ENCODE data around the gene EPHB1.

EPHB1 gene

DNA sequence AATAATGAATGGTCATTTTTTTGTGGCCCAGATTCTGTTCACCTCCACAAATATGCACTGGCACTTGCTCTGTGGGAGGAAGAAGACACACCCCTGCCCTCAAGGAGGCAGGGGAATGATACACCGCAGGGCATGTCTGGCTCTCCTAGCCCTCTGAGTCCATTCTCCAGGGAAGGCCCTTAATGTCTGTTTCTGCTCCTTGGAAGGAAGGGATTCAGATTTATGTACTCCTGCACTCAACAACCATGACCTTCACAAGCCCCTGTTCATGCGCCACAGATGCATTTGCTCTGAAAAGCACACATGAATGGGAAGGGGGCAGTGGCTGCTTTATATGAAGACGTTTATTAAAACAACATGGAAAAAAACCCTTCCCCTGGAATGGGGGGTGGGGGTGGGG is 333.8 kb downstream of the EPHB1 start:
- no peak for TF ChIP-seq EZH2 (IDR thresholded peaks at IDR 0.05; ENCODE audit: borderline replicate concordance, low read length)
- TF ChIP-seq, protein P1, sequence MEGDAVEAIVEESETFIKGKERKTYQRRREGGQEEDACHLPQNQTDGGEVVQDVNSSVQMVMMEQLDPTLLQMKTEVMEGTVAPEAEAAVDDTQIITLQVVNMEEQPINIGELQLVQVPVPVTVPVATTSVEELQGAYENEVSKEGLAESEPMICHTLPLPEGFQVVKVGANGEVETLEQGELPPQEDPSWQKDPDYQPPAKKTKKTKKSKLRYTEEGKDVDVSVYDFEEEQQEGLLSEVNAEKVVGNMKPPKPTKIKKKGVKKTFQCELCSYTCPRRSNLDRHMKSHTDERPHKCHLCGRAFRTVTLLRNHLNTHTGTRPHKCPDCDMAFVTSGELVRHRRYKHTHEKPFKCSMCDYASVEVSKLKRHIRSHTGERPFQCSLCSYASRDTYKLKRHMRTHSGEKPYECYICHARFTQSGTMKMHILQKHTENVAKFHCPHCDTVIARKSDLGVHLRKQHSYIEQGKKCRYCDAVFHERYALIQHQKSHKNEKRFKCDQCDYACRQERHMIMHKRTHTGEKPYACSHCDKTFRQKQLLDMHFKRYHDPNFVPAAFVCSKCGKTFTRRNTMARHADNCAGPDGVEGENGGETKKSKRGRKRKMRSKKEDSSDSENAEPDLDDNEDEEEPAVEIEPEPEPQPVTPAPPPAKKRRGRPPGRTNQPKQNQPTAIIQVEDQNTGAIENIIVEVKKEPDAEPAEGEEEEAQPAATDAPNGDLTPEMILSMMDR (IDR thresholded peaks at IDR 0.05; ENCODE audit: low read length): no peak
- H3K79me2 ChIP-seq (ENCODE audit: insufficient read depth, low read length): no peaks in the 10 kb centered on the region
- H4K20me1 ChIP-seq (ENCODE audit: insufficient read depth, low read length): no peaks in the 10 kb centered on the region
- H3K27ac ChIP-seq (ENCODE audit: low read depth, low read length, poor library complexity, severe bottlenecking): no peak overlapping the region
- no peak overlapping the region for H2AFZ ChIP-seq (ENCODE audit: low read length)
- H3K4me2 ChIP-seq (ENCODE audit: low read length): no peak overlapping the region
- no peaks in the 10 kb centered on the region for H3K36me3 ChIP-seq (ENCODE audit: insufficient read depth, low read length)
- no peaks in the 10 kb centered on the region for H3F3A ChIP-seq (ENCODE audit: insufficient read depth, low read length)
- no peaks in the 10 kb centered on the region for H3K27me3 ChIP-seq (ENCODE audit: insufficient read depth, low read length)
- no peaks in the 10 kb centered on the region for H3K4me1 ChIP-seq (ENCODE audit: insufficient read depth, low read length, severe bottlenecking)
- H3K9ac ChIP-seq (ENCODE audit: low read length): no peak overlapping the region
- no peaks in the 10 kb centered on the region for H3K9me2 ChIP-seq (ENCODE audit: low read depth, low read length)
- H3K9me3 ChIP-seq (ENCODE audit: low read length): no peaks in the 10 kb centered on the region
- H3K4me3 ChIP-seq (ENCODE audit: low read depth, low read length, poor library complexity, severe bottlenecking): no peak overlapping the region

DNA sequence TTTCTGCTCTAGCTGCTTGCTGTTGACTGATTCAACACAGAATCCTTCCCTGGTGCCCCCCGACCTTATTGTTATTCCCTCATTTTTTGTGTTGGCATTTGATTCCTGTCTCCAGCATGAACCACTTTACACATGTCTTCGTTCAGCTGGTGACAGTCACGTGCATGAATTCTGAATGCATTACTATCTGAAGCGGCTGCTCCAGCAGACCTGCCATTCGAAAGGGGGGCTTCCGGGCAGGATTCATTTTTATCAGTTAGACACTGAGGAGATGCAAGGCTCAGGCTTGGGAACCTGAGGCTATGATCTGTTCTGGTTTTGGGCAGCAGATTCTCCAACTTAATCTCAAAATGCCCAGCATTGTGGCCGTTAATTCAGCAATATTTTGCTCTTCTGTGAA is 336.2 kb downstream of the EPHB1 start:
- Histone ChIP-seq H3K9me2 (ENCODE audit: low read depth, low read length) (no peaks in the 10 kb centered on the region), H3K27ac (ENCODE audit: low read depth, low read length, poor library complexity, severe bottlenecking) (no peak overlapping the region), H3K9ac (ENCODE audit: low read length) (no peak overlapping the region), H3K36me3 (ENCODE audit: insufficient read depth, low read length) (no peaks in the 10 kb centered on the region), H3K4me1 (ENCODE audit: insufficient read depth, low read length, severe bottlenecking) (no peaks in the 10 kb centered on the region), H2AFZ (ENCODE audit: low read length) (no peak overlapping the region), H4K20me1 (ENCODE audit: insufficient read depth, low read length) (no peaks in the 10 kb centered on the region), H3K9me3 (ENCODE audit: low read length) (no peaks in the 10 kb centered on the region), H3K4me3 (ENCODE audit: low read depth, low read length, poor library complexity, severe bottlenecking) (no peak overlapping the region), H3K4me2 (ENCODE audit: low read length) (no peak overlapping the region), H3K27me3 (ENCODE audit: insufficient read depth, low read length) (no peaks in the 10 kb centered on the region), H3K79me2 (ENCODE audit: insufficient read depth, low read length) (no peaks in the 10 kb centered on the region), H3F3A (ENCODE audit: insufficient read depth, low read length) (no peaks in the 10 kb centered on the region)
- TF ChIP-seq, protein P1 (IDR thresholded peaks at IDR 0.05; ENCODE audit: low read length): no peak
- TF ChIP-seq EZH2 (IDR thresholded peaks at IDR 0.05; ENCODE audit: borderline replicate concordance, low read length): no peak

DNA sequence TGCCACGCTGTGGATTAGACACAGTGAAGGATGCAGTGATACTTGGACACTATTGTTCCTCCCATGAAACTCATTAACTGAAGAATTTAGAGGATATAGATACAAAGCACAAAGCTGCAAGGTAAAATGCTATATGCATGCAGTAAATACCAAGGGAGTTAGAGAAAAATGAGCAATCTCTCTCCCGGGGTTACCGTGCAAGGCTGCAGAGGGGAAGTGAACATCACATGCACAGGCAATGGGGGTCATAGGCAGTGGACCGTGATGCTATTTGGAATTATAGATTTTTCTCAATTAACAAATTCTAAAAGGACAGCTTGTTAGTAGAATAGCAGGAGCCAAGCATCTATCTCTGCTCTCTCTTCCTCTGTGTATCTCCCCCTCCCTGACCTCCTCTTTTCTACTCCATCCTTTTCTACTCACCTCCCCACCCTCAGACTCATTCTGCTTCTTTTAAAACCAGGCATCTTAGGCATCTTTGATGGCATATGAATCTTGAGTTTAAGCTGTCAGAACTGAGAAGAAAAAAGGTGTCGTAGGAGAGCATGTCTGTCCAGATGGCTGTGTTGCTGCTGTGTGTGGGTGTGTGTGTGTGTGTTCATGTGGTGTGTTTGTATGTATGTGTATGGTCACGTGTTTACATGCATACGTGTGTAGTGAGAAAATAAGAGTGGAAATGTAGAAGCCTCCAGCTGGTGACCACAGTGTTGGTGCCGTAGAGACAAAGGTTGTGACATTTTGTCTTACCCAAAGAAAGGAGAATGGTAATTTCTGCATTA is 339.0 kb downstream of the EPHB1 start:
- no peak overlapping the region for H3K9ac ChIP-seq (ENCODE audit: low read length)

More for the DNA sequence above, 339.0 kb downstream of the EPHB1 start:
- H3K9me3 ChIP-seq (ENCODE audit: low read length): no peaks in the 10 kb centered on the region
- H3F3A ChIP-seq (ENCODE audit: insufficient read depth, low read length): no peaks in the 10 kb centered on the region
- no peak for TF ChIP-seq EZH2 (IDR thresholded peaks at IDR 0.05; ENCODE audit: borderline replicate concordance, low read length)
- TF ChIP-seq, protein P1 (IDR thresholded peaks at IDR 0.05; ENCODE audit: low read length): no peak
- no peaks in the 10 kb centered on the region for H3K79me2 ChIP-seq (ENCODE audit: insufficient read depth, low read length)
- no peaks in the 10 kb centered on the region for H3K9me2 ChIP-seq (ENCODE audit: low read depth, low read length)
- H3K4me1 ChIP-seq (ENCODE audit: insufficient read depth, low read length, severe bottlenecking): no peaks in the 10 kb centered on the region
- no peaks in the 10 kb centered on the region for H3K27me3 ChIP-seq (ENCODE audit: insufficient read depth, low read length)
- no peaks in the 10 kb centered on the region for H4K20me1 ChIP-seq (ENCODE audit: insufficient read depth, low read length)
- no peak overlapping the region for H2AFZ ChIP-seq (ENCODE audit: low read length)
- no peak overlapping the region for H3K4me2 ChIP-seq (ENCODE audit: low read length)
- no peaks in the 10 kb centered on the region for H3K36me3 ChIP-seq (ENCODE audit: insufficient read depth, low read length)
- no peak overlapping the region for H3K4me3 ChIP-seq (ENCODE audit: low read depth, low read length, poor library complexity, severe bottlenecking)
- H3K27ac ChIP-seq (ENCODE audit: low read depth, low read length, poor library complexity, severe bottlenecking): no peak overlapping the region
